IMR-90 (cell line): Measurements from ENCODE around the gene UBTD1. TPM values are rescaled to one million over a fixed set of nuclear protein-coding genes. Genes with fewer than 3 reads are reported as not detected.
"Not testable (repeated sequence)": the region's sequence is repeated elsewhere in the genome, so short reads cannot be mapped to it uniquely, and the experiment has no call there.

Experiments
- ATAC-seq: fragments of 200-7000 bp; cut with Tn5 transposase; 2 replicates; pipeline ENCODE4 v1.9.1; 2020; ENCODE audit warnings: low read depth, mild to moderate bottlenecking, moderate library complexity
- BruUV-seq: library from RNA; stranded (reverse); fragments of 400-500 nt; replicated peaks from 2 replicates; lab custom pipeline; 2021; lab: Mats Ljungman, UMichigan
- CTCF ChIA-PET: fragments of 300-600 bp; formaldehyde crosslinking; extraction: SDS; loops from one replicate; lab custom pipeline; 2021; ENCODE audit warnings: antibody characterized with exemption; lab: Yijun Ruan, JAX
- POLR2A ChIA-PET: fragments of 300-600 bp; sonication (Branson Sonifier 250); formaldehyde crosslinking; loops from one replicate; lab custom pipeline; 2022; ENCODE audit warnings: antibody characterized with exemption; ENCODE audit not compliant: unreplicated experiment; lab: Charles Lee
- DNase-seq: peaks from one replicate; pipeline ENCODE4 v3.0.0; 2013
- H2AFZ ChIP-seq: replicated peaks from 2 replicates; pipeline ENCODE3; 2013; ENCODE audit warnings: low read length, mild to moderate bottlenecking; ENCODE audit not compliant: poor library complexity
- H2AK5ac ChIP-seq: 2 replicates; pipeline ENCODE4 v1.6.1; 2013; ENCODE audit warnings: low read depth, low read length, inconsistent platforms
- H2AK9ac ChIP-seq: replicated peaks from 2 replicates; pipeline ENCODE3; 2013; ENCODE audit warnings: mild to moderate bottlenecking, low read depth, low read length, moderate library complexity; ENCODE audit not compliant: poor library complexity
- H2BK120ac ChIP-seq: 2 replicates; pipeline ENCODE4 v1.6.1; 2013; ENCODE audit warnings: low read depth, low read length, inconsistent platforms
- H2BK15ac ChIP-seq: 3 replicates; pipeline ENCODE4 v1.6.1; 2013; ENCODE audit warnings: low read depth, low read length, inconsistent platforms
- H2BK20ac ChIP-seq: 2 replicates; pipeline ENCODE4 v1.6.1; 2013; ENCODE audit warnings: low read depth, mild to moderate bottlenecking, inconsistent platforms, low read length, moderate library complexity
- H2BK5ac ChIP-seq: 2 replicates; pipeline ENCODE4 v1.6.1; 2013; ENCODE audit warnings: mild to moderate bottlenecking, low read depth, low read length, inconsistent platforms; ENCODE audit not compliant: poor library complexity, severe bottlenecking
- H3K14ac ChIP-seq: replicated peaks from 2 replicates; pipeline ENCODE4 v1.6.1; 2013; ENCODE audit warnings: low read depth, low read length, inconsistent platforms
- H3K18ac ChIP-seq: 2 replicates; pipeline ENCODE4 v1.6.1; 2013; ENCODE audit warnings: low read depth, low read length, control low read depth
- H3K23ac ChIP-seq: 2 replicates; pipeline ENCODE4 v1.6.1; 2013; ENCODE audit warnings: low read depth, low read length, inconsistent platforms
- H3K27ac ChIP-seq: 2 replicates; pipeline ENCODE4 v1.5.1; 2013; ENCODE audit warnings: mild to moderate bottlenecking, control low read depth, low read length; ENCODE audit not compliant: insufficient read depth
- H3K27me3 ChIP-seq: 2 replicates; pipeline ENCODE4 v1.6.1; 2013; ENCODE audit warnings: low read length; ENCODE audit not compliant: control insufficient read depth, insufficient read depth
- H3K36me3 ChIP-seq: 2 replicates; pipeline ENCODE4 v1.6.1; 2013; ENCODE audit warnings: low read length, mixed read lengths; ENCODE audit not compliant: control insufficient read depth, insufficient read depth
- H3K4ac ChIP-seq: 2 replicates; pipeline ENCODE4 v1.6.1; 2013; ENCODE audit warnings: low read depth, low read length, inconsistent platforms
- H3K4me1 ChIP-seq: 2 replicates; pipeline ENCODE4 v1.6.1; 2013; ENCODE audit warnings: low read length, mixed read lengths; ENCODE audit not compliant: control insufficient read depth, insufficient read depth
- H3K4me2 ChIP-seq: 2 replicates; pipeline ENCODE4 v1.6.1; 2013; ENCODE audit warnings: low read depth, mild to moderate bottlenecking, control low read depth, low read length, moderate library complexity
- H3K4me3 ChIP-seq: 2 replicates; pipeline ENCODE4 v1.5.1; 2013; ENCODE audit warnings: low read depth, mild to moderate bottlenecking, control low read depth, low read length, moderate library complexity; ENCODE audit not compliant: insufficient read depth
- H3K56ac ChIP-seq: 2 replicates; pipeline ENCODE4 v1.6.1; 2013; ENCODE audit warnings: low read length, inconsistent platforms; ENCODE audit not compliant: insufficient read depth; ENCODE audit errors: extremely low read depth
- H3K79me1 ChIP-seq, 2 experiments: 2 replicates each; pipeline ENCODE4 v1.6.1; 2013; ENCODE audit warnings: low read length in 2 of 2, inconsistent platforms in 1 of 2, low read depth in 1 of 2
- H3K9ac ChIP-seq: 2 replicates; pipeline ENCODE4 v1.6.1; 2013; ENCODE audit warnings: low read depth, low read length, control low read depth
- H3K9me1 ChIP-seq: 2 replicates; pipeline ENCODE4 v1.6.1; 2013; ENCODE audit warnings: low read length, inconsistent platforms; ENCODE audit not compliant: insufficient read depth
- H3K9me3 ChIP-seq: 2 replicates; pipeline ENCODE4 v1.6.1; 2013; ENCODE audit warnings: low read length; ENCODE audit not compliant: control insufficient read depth, insufficient read depth
- H4K20me1 ChIP-seq: 2 replicates; pipeline ENCODE4 v1.6.1; 2013; ENCODE audit warnings: low read length, inconsistent platforms; ENCODE audit not compliant: insufficient read depth
- H4K5ac ChIP-seq: 2 replicates; pipeline ENCODE4 v1.6.1; 2013; ENCODE audit warnings: mild to moderate bottlenecking, low read depth, low read length, control low read depth
- H4K8ac ChIP-seq, 2 experiments: 2 replicates each; pipeline ENCODE4 v1.6.1; 2013; ENCODE audit warnings: low read depth in 2 of 2, low read length in 2 of 2, control low read depth in 1 of 2, inconsistent platforms in 1 of 2
- H4K91ac ChIP-seq: 2 replicates; pipeline ENCODE4 v1.6.1; 2013; ENCODE audit warnings: low read depth, low read length, inconsistent platforms; ENCODE audit not compliant: insufficient read depth
- WGBS, 2 experiments: methylation state at CpG; one replicate each; pipeline versions ENCODE4 v1.1.5 to v1.1.7; 2013; ENCODE audit warnings: missing lambda C conversion rate in 2 of 2; ENCODE audit not compliant: insufficient read length in 1 of 2; ENCODE audit errors: extremely low coverage in 2 of 2; 5-methylcytosine and 5-hydroxymethylcytosine counted together
- dilution Hi-C: fragments of 300-500 bp; cut with HindIII; formaldehyde crosslinking; loops from one replicate; pipeline ENCODE4 v1.14.3; 2018; ENCODE audit warnings: low sequenced_read_pairs; ENCODE audit not compliant: unreplicated experiment
- in situ Hi-C: fragments of 300-500 bp; cut with MboI; formaldehyde crosslinking; loops from 3 replicates; pipeline ENCODE4 v1.14.3; 2019; ENCODE audit warnings: low sequenced_read_pairs, inconsistent platforms, mixed read lengths
- intact Hi-C: fragments of 100-400 bp; cut with micrococcal nuclease; formaldehyde crosslinking; loops from 2 replicates; pipeline ENCODE4 v1.10.0; 2022
- polyA plus RNA-seq, 3 experiments: library from polyadenylated mRNA; depleted of rRNA; stranded (reverse); fragments of >200 nt; gene quantifications; 2 replicates each; pipeline ENCODE4 v1.2.3, GENCODE V29; 2012; ENCODE audit warnings: low replicate concordance in 1 of 3
- total RNA-seq: library from RNA; depleted of rRNA; stranded (reverse); fragments of >200 nt; gene quantifications from 2 replicates; pipeline ENCODE4 v1.2.3, GENCODE V29; 2012

Gene UBTD1
- total and polyA plus RNA-seq, 2 of the 4 experiments (the other 2 are of a cell fraction) = 21.9 to 44.9 TPM

- H2BK5ac ChIP-seq, H3K4ac ChIP-seq, H3K9me3 ChIP-seq, ATAC-seq, H2BK20ac ChIP-seq, intact Hi-C loops, H2AK5ac ChIP-seq, H2BK15ac ChIP-seq, H4K5ac ChIP-seq, H3K56ac ChIP-seq, H2AFZ ChIP-seq, H4K91ac ChIP-seq, H3K4me3 ChIP-seq, H3K4me1 ChIP-seq, H2AK9ac ChIP-seq, H3K9ac ChIP-seq, CTCF ChIA-PET, DNase-seq, H3K9me1 ChIP-seq, H3K23ac ChIP-seq, BruUV-seq, POLR2A ChIA-PET, H3K36me3 ChIP-seq, H3K14ac ChIP-seq, dilution Hi-C loops, H4K20me1 ChIP-seq, H2BK120ac ChIP-seq, H3K4me2 ChIP-seq, H3K27me3 ChIP-seq, H3K27ac ChIP-seq, in situ Hi-C loops, H4K8ac ChIP-seq, H3K18ac ChIP-seq: not testable (repeated sequence)
- 100% methylated on average over 1 of the region's 5 CpGs; no CpG with 5 or more reads in 1 of the 2 experiments for WGBS, 2 experiments
- H3K79me1 ChIP-seq = peaks cover 11 to 18% of the 10 kb centered on the region in 2 experiments; a peak in 2 of 4 replicates
Measured at GRCh38 chr10:97562329-97562728, 63.6 kb downstream of the UBTD1 start.
